Measurements from ENCODE around the gene TBC1D17.

Gene TBC1D17

GRCh38 chr19:49892716-49893115 is 15.2 kb downstream of the TBC1D17 start:
- no peak for DNase-seq
- Histone ChIP-seq H3K4me3 (ENCODE audit: control insufficient read depth in 1 of 7, extremely low read depth in 1 of 7, insufficient read depth in 4 of 7, low read depth in 2 of 7, low read length in 6 of 7) (no peak overlapping the region), H3K27ac (ENCODE audit: insufficient read depth in 1 of 2, low read depth in 1 of 2, low read length in 2 of 2, poor library complexity in 1 of 2, severe bottlenecking in 2 of 2) (no peak overlapping the region), H3K4me1 (ENCODE audit: control extremely low read depth in 1 of 4, control insufficient read depth in 4 of 4, insufficient read depth in 4 of 4, low read length in 3 of 4) (peaks cover 0 to 32% (median 25%) of the 10 kb centered on the region in 4 experiments), H3K27me3 (replicated peaks in 2 of 5; ENCODE audit: control insufficient read depth in 4 of 5, insufficient read depth in 5 of 5, low read length in 4 of 5) (peaks cover 0 to 22% (median 6%) of the 10 kb centered on the region in 5 experiments), H3K9me3 (ENCODE audit: control extremely low read depth in 1 of 5, control insufficient read depth in 4 of 5, insufficient read depth in 2 of 5, low read depth in 1 of 5, low read length in 4 of 5) (no peaks in the 10 kb centered on the region), H3K36me3 (ENCODE audit: control insufficient read depth in 4 of 4, insufficient read depth in 4 of 4, low read length in 3 of 4) (peaks cover 0 to 3% (median 0%) of the 10 kb centered on the region in 4 experiments)
- CTCF ChIA-PET = interaction anchor here (0.7 to 1.8 kb wide), 3 partner anchors 11 to 20 kb away, joined by 3 to 5 read pairs (median 4); no protein-coding TSS in a partner anchor
- WGBS (ENCODE audit: insufficient coverage) = no CpG with 5 or more reads among the region's 1 CpG
- POLR2A ChIA-PET = no interaction called here

GRCh38 chr19:49894011-49894664 is 16.6 kb downstream of the TBC1D17 start:
- ChIA-PET CTCF (interaction anchor here (1.2 kb wide), 1 partner anchor 24 kb away, joined by 4 read pairs; no protein-coding TSS in a partner anchor), POLR2A (interaction anchor here (0.6 to 1.4 kb wide), 4 partner anchors 17 to 694 kb away, joined by 3 read pairs; partner anchors contain the start of genes AKT1S1, NUP62 and TBC1D17)
- H3K27ac ChIP-seq (ENCODE audit: insufficient read depth in 1 of 2, low read depth in 1 of 2, low read length in 2 of 2, poor library complexity in 1 of 2, severe bottlenecking in 2 of 2) = no peak overlapping the region
- H3K4me3 ChIP-seq (ENCODE audit: control insufficient read depth in 1 of 7, extremely low read depth in 1 of 7, insufficient read depth in 4 of 7, low read depth in 2 of 7, low read length in 6 of 7) = no peak overlapping the region
- H3K36me3 ChIP-seq (ENCODE audit: control insufficient read depth in 4 of 4, insufficient read depth in 4 of 4, low read length in 3 of 4) = no peaks in the 10 kb centered on the region
- no peaks in the 10 kb centered on the region for H3K9me3 ChIP-seq (ENCODE audit: control extremely low read depth in 1 of 5, control insufficient read depth in 4 of 5, insufficient read depth in 2 of 5, low read depth in 1 of 5, low read length in 4 of 5)
- no peak for DNase-seq
- WGBS (ENCODE audit: insufficient coverage) = 94% methylated on average over 11 of the region's 18 CpGs
- peaks cover 0 to 21% (median 6%) of the 10 kb centered on the region in 5 experiments for H3K27me3 ChIP-seq (replicated peaks in 2 of 5; ENCODE audit: control insufficient read depth in 4 of 5, insufficient read depth in 5 of 5, low read length in 4 of 5)
- peaks cover 0 to 39% (median 33%) of the 10 kb centered on the region in 4 experiments for H3K4me1 ChIP-seq (ENCODE audit: control extremely low read depth in 1 of 4, control insufficient read depth in 4 of 4, insufficient read depth in 4 of 4, low read length in 3 of 4)

GRCh38 chr19:49894879-49895565 is 17.5 kb downstream of the TBC1D17 start:
- POLR2A ChIA-PET = interaction anchor here (0.6 to 1.4 kb wide), 3 partner anchors 17 to 48 kb away, joined by 3 read pairs; partner anchors contain the start of genes AKT1S1, NUP62 and TBC1D17

GRCh38 chr19:49895566-49896297 is 18.2 kb downstream of the TBC1D17 start:
- no peaks in the 10 kb centered on the region for H3K36me3 ChIP-seq (ENCODE audit: control insufficient read depth in 4 of 4, insufficient read depth in 4 of 4, low read length in 3 of 4)
- WGBS (ENCODE audit: insufficient coverage) = 84% methylated on average over 11 of the region's 17 CpGs
- H3K27ac ChIP-seq (ENCODE audit: insufficient read depth in 1 of 2, low read depth in 1 of 2, low read length in 2 of 2, poor library complexity in 1 of 2, severe bottlenecking in 2 of 2) = no peak overlapping the region
- H3K27me3 ChIP-seq (replicated peaks in 2 of 5; ENCODE audit: control insufficient read depth in 4 of 5, insufficient read depth in 5 of 5, low read length in 4 of 5) = peaks cover 0 to 9% (median 3%) of the 10 kb centered on the region in 5 experiments
- ChIA-PET POLR2A (no interaction called here), CTCF (interaction anchor here (1.1 to 1.7 kb wide), 3 partner anchors 19 to 34 kb away, joined by 3 to 5 read pairs (median 3); partner anchors contain the start of gene NUP62)
- peaks cover 0 to 30% (median 30%) of the 10 kb centered on the region in 4 experiments for H3K4me1 ChIP-seq (ENCODE audit: control extremely low read depth in 1 of 4, control insufficient read depth in 4 of 4, insufficient read depth in 4 of 4, low read length in 3 of 4)
- DNase-seq = no peak
- no peaks in the 10 kb centered on the region for H3K9me3 ChIP-seq (ENCODE audit: control extremely low read depth in 1 of 5, control insufficient read depth in 4 of 5, insufficient read depth in 2 of 5, low read depth in 1 of 5, low read length in 4 of 5)
- peak overlapping the region in 1 of 7 experiments; percentile 16 for H3K4me3 ChIP-seq (ENCODE audit: control insufficient read depth in 1 of 7, extremely low read depth in 1 of 7, insufficient read depth in 4 of 7, low read depth in 2 of 7, low read length in 6 of 7)

More at GRCh38 chr19:49894879-49895565, 17.5 kb downstream of the TBC1D17 start:
- Histone ChIP-seq H3K27me3 (replicated peaks in 2 of 5; ENCODE audit: control insufficient read depth in 4 of 5, insufficient read depth in 5 of 5, low read length in 4 of 5) (peaks cover 0 to 13% (median 3%) of the 10 kb centered on the region in 5 experiments), H3K36me3 (ENCODE audit: control insufficient read depth in 4 of 4, insufficient read depth in 4 of 4, low read length in 3 of 4) (no peaks in the 10 kb centered on the region), H3K9me3 (ENCODE audit: control extremely low read depth in 1 of 5, control insufficient read depth in 4 of 5, insufficient read depth in 2 of 5, low read depth in 1 of 5, low read length in 4 of 5) (no peaks in the 10 kb centered on the region), H3K27ac (ENCODE audit: insufficient read depth in 1 of 2, low read depth in 1 of 2, low read length in 2 of 2, poor library complexity in 1 of 2, severe bottlenecking in 2 of 2) (no peak overlapping the region), H3K4me1 (ENCODE audit: control extremely low read depth in 1 of 4, control insufficient read depth in 4 of 4, insufficient read depth in 4 of 4, low read length in 3 of 4) (peaks cover 0 to 34% (median 32%) of the 10 kb centered on the region in 4 experiments), H3K4me3 (ENCODE audit: control insufficient read depth in 1 of 7, extremely low read depth in 1 of 7, insufficient read depth in 4 of 7, low read depth in 2 of 7, low read length in 6 of 7) (no peak overlapping the region)
- CTCF ChIA-PET = interaction anchor here (1.1 to 1.7 kb wide), 2 partner anchors 19 to 24 kb away, joined by 3 to 5 read pairs; no protein-coding TSS in a partner anchor
- no peak for DNase-seq
- 95% methylated on average over 12 of the region's 17 CpGs for WGBS (ENCODE audit: insufficient coverage)

- peak within 1 kb of the TSS in 1 of 2 experiments; percentile 73 for H3K27ac ChIP-seq (ENCODE audit: insufficient read depth in 1 of 2, low read depth in 1 of 2, low read length in 2 of 2, poor library complexity in 1 of 2, severe bottlenecking in 2 of 2)
- ChIA-PET CTCF (interaction anchor here (1.1 to 1.7 kb wide), 3 partner anchors 17 to 33 kb away, joined by 3 to 5 read pairs (median 3); partner anchors contain the start of gene NUP62), POLR2A (interaction anchor here (1.0 to 2.1 kb wide), 4 partner anchors 11 to 32 kb away, joined by 3 to 15 read pairs (median 6); partner anchors contain the start of genes ATF5 and NUP62)
- no peaks in the 10 kb centered on the region for H3K9me3 ChIP-seq (ENCODE audit: control extremely low read depth in 1 of 5, control insufficient read depth in 4 of 5, insufficient read depth in 2 of 5, low read depth in 1 of 5, low read length in 4 of 5)
- DNase-seq = peak; percentile 82 to 96 (median 95)
- WGBS (ENCODE audit: insufficient coverage) = under 1% methylated on average over 17 of the region's 20 CpGs
- peak within 1 kb of the TSS in 5 of 7 experiments; percentile 0 to 67 (median 43) for H3K4me3 ChIP-seq (ENCODE audit: control insufficient read depth in 1 of 7, extremely low read depth in 1 of 7, insufficient read depth in 4 of 7, low read depth in 2 of 7, low read length in 6 of 7)
- H3K36me3 ChIP-seq (ENCODE audit: control insufficient read depth in 4 of 4, insufficient read depth in 4 of 4, low read length in 3 of 4) = no peaks in the 10 kb centered on the region
- peaks cover 0 to 6% (median 0%) of the 10 kb centered on the region in 5 experiments for H3K27me3 ChIP-seq (replicated peaks in 2 of 5; ENCODE audit: control insufficient read depth in 4 of 5, insufficient read depth in 5 of 5, low read length in 4 of 5)
- peaks cover 0 to 30% (median 30%) of the 10 kb centered on the region in 4 experiments for H3K4me1 ChIP-seq (ENCODE audit: control extremely low read depth in 1 of 4, control insufficient read depth in 4 of 4, insufficient read depth in 4 of 4, low read length in 3 of 4)
These were observed 19.5 kb downstream of the TBC1D17 start, which contains the start of gene IL4I1 for GRCh38 chr19:49896863-49897621. Gene IL4I1 (minus strand): TSS chr19:49896887. CDS start chr19:49896160, 727 bp downstream.

GRCh38 chr19:49904136-49904535 is 26.6 kb downstream of the TBC1D17 start:
- ChIA-PET CTCF (no interaction called here), POLR2A (no interaction called here)
- DNase-seq = peak in 2 of 3 donors; percentile 20 to 30
- Histone ChIP-seq H3K27ac (ENCODE audit: insufficient read depth in 1 of 2, low read depth in 1 of 2, low read length in 2 of 2, poor library complexity in 1 of 2, severe bottlenecking in 2 of 2) (no peak overlapping the region), H3K4me3 (ENCODE audit: control insufficient read depth in 1 of 7, extremely low read depth in 1 of 7, insufficient read depth in 4 of 7, low read depth in 2 of 7, low read length in 6 of 7) (no peak overlapping the region), H3K27me3 (replicated peaks in 2 of 5; ENCODE audit: control insufficient read depth in 4 of 5, insufficient read depth in 5 of 5, low read length in 4 of 5) (no peaks in the 10 kb centered on the region), H3K36me3 (ENCODE audit: control insufficient read depth in 4 of 4, insufficient read depth in 4 of 4, low read length in 3 of 4) (peaks cover 3 to 29% (median 22%) of the 10 kb centered on the region in 4 experiments), H3K9me3 (ENCODE audit: control extremely low read depth in 1 of 5, control insufficient read depth in 4 of 5, insufficient read depth in 2 of 5, low read depth in 1 of 5, low read length in 4 of 5) (no peaks in the 10 kb centered on the region), H3K4me1 (ENCODE audit: control extremely low read depth in 1 of 4, control insufficient read depth in 4 of 4, insufficient read depth in 4 of 4, low read length in 3 of 4) (peaks cover 2 to 15% (median 5%) of the 10 kb centered on the region in 4 experiments)
- 2% methylated on average over 6 of the region's 6 CpGs for WGBS (ENCODE audit: insufficient coverage)
